ENCODE measurements around the gene TOB1. TPM values are rescaled to one million over a fixed set of nuclear protein-coding genes. Genes with fewer than 3 reads are reported as not detected.
"Not testable (repeated sequence)": the region's sequence is repeated elsewhere in the genome, so short reads cannot be mapped to it uniquely, and the experiment has no call there.

The TOB1 gene
- total RNA-seq, 1 donor from 2014 or later, result 8.2 TPM

- DNase-seq (ENCODE audit: extremely low read depth, low read depth, low spot score), result no peak
These were observed 32.3 kb upstream of the TOB1 start for GRCh38 chr17:50898369-50899004.

- not testable (repeated sequence) for DNase-seq (ENCODE audit: extremely low read depth, low read depth, low spot score)
These were observed 28.4 kb upstream of the TOB1 start for GRCh38 chr17:50894513-50894912.

DNA sequence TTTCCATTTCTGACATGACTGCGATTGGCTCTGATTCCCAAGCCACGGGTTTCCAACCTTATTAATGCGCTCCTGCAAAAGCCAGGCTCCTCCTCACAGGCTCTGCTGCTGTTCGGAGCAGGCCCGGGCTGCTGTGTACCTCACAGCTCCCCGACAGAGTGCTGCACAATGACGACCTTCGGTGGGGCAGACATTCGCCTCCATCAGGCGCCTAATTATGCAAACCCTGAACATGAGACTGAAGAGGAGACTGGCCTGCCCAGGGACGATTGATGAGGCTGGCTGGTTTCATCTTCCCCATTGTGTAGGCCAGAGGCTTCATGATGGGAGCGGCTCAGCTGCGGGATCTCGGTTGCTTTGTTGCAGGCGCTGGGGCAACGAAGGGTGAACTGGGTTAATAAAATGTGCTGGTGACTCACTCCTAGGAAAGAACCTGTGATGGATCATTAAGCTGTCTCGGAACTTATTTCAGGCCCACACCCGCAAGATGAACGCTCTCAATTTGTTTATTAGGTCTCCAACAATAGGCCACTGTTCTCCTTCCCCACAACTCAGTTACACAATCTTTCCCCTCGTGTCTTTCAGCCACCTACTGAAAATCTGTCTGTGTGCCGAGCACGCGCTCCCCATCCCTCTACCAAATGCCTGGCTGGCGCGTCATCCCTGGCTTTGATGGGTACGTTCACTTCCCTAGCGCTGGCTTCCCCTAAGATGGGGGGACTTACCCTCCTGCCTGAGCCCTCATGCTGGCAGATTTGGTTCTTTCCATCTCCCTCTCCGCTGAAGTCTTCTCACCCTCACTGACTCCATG, 27.2 kb upstream of the TOB1 start:
- DNase-seq (ENCODE audit: extremely low read depth, low read depth, low spot score), result no peak

GRCh38 chr17:50892101-50892776, 26.1 kb upstream of the TOB1 start:
- DNase-seq (ENCODE audit: extremely low read depth, low read depth, low spot score), result no peak

- DNase-seq (ENCODE audit: extremely low read depth, low read depth, low spot score), result no peak
These were observed 25.4 kb upstream of the TOB1 start for GRCh38 chr17:50891577-50891989.

DNA sequence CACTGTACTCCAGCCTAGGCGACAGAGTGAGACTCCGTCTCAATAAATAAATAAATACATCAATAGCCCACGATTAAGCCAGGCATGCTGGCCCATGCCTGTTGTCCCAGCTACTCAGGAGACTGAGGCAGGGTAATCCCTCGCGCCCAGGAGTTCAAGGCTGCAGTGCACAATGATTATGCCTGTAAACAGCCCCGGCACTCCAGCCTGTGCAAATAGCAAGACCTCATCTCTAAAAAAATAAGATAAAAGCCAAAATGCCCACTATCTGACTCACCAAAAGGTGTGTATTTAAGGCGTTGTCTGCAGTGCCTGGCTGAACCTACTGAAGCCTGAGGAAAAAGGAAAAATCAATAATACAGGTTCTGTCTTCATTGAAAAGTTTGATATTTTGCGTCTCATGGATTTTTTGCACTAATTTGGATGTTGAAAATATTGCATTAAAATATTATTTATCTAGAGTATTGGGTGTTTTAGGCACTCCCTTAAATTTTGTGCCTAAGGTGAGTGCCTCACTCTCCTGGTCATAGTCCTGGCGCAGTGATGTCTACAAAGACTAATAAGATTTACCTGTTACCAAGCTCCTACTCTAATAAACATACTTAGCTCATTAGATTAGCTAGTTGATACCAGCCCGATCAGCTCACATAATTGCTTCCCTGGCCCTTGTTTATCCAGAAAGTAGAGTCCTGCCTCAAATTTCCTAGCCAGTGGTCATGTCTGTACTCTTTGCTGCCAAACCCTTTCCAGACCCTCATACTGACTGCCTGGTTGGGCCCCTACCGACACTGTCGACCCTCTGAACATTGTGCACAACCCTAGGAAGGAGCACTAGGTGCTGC, 24.7 kb upstream of the TOB1 start:
- DNase-seq (ENCODE audit: extremely low read depth, low read depth, low spot score), result no peak

DNA sequence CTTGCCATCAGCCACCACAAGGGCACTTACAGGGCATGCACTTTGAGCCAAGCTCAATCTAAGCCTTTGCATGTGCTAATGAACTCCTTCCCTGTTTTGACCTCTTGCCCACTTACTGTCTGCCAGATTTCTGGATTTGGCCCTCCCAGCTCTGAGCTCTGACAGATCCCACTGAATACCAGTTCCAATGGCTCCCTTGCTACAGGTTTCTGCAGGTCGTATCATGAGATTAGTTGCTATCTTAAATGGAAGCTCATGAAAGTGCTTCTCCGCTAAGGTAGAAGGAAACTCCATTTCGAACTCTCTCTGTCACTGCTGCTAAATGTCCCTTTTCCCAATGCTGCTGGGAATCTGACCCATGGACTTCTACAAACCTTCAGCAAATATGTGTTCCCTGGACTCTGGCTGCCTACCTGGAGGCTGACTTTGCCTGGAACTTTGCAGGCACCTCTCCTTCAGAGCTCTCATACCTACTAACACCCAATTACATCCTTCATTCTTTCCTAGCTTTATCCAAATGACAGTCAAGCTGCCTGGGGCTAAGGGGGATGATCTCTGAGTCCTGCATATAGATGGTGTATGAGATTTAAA, 23.5 kb upstream of the TOB1 start:
- DNase-seq (ENCODE audit: extremely low read depth, low read depth, low spot score), result no peak

DNA sequence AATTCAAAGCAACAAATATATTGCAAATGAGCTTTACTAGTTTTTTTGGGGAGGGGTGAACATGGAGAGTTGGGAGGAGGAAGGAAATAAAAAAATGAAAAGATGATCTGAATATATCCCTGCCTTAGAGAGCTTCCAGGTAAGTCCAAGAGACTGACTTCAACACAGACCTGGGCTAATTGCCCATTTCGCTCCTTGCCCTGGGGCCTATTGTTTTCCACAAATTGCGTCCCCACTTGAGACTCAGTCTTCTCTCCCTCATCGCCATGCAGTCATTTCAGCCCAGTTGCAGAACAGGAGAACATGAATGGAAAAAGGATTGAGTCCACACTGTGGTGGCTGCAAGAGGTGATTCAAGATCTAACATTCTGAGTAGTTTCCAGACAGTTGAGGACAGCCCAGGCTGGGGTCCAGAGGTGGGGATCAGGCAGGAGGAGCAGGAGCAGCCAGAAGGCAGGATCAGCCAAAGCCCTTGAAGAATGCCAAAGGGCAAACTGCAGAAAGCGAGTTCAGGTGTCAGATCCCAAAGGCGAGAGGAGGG, 21.6 kb upstream of the TOB1 start:
- no peak for DNase-seq (ENCODE audit: extremely low read depth, low read depth, low spot score)

- DNase-seq (ENCODE audit: extremely low read depth, low read depth, low spot score), result no peak
These were observed 18.5 kb upstream of the TOB1 start for GRCh38 chr17:50884439-50885311.

GRCh38 chr17:50883850-50884438, 17.8 kb upstream of the TOB1 start:
- no peak for DNase-seq (ENCODE audit: extremely low read depth, low read depth, low spot score)

DNA sequence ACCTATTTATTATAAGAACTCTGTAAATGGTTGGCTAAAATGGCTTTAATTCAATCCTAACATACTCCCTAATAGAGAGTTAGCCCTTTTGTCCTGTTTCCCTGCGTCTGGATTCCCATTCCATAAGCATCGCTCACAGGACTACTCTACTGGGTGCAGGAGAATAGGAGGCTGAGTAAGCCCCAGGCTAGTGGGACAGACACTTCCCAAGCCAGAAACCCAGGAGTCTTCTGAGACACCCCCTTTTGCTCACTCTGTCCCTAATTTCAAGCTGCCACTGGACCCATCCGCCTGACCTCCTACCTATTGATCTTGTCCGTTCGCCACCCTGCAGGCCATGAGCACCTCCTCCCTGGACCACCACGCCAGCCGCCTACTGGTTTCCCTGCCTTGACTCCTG, 16.7 kb upstream of the TOB1 start:
- no peak for DNase-seq (ENCODE audit: extremely low read depth, low read depth, low spot score)

- no peak for DNase-seq (ENCODE audit: extremely low read depth, low read depth, low spot score)
These were observed 15.0 kb upstream of the TOB1 start for GRCh38 chr17:50881182-50881581.

- DNase-seq (ENCODE audit: extremely low read depth, low read depth, low spot score), result no peak
These were observed 12.9 kb upstream of the TOB1 start for GRCh38 chr17:50879086-50879485.

GRCh38 chr17:50877838-50878237, 11.7 kb upstream of the TOB1 start:
- no peak for DNase-seq (ENCODE audit: extremely low read depth, low read depth, low spot score)

DNA sequence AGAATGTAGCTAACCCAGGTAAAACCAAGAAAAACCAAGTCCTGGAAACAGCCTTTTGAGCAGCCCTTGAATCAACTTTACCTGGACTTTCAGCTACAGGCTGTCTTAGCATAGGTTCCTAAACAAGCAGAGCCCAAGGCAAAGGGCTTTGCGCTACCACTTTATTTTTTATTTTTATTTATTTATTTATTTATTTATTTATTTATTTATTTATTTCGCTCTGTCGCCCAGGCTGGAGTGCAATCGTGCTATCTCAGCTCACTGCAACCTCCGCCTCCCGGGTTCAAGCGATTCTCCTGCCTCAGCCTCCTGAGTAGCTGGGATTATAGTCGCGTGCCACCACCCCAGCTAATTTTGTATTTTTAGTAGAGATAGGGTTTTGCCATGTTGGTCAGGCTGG, 10.9 kb upstream of the TOB1 start:
- DNase-seq (ENCODE audit: extremely low read depth, low read depth, low spot score), result not testable (repeated sequence)

DNA sequence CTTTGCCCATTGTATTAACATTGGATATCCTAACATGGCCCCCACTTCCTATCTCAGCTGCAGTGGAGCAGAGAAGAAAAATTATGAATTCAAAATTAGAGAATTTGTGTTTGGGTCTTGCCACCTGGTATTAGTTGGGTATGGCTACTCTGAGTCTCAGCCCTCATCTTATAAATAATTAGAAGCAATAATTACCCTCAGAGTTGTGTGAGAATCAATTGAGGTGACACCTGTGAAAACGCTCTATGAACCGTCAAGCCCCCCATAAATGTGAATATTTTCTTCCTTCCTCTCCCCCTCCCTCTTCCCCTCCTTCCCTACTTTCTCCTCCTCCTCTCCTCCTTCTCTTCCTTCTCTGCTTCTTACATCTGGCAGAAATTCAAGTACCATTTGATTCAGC, 8.9 kb upstream of the TOB1 start:
- no peak for DNase-seq (ENCODE audit: extremely low read depth, low read depth, low spot score)

GRCh38 chr17:50872710-50873424, 6.7 kb upstream of the TOB1 start:
- no peak for DNase-seq (ENCODE audit: extremely low read depth, low read depth, low spot score)

- no peak for DNase-seq (ENCODE audit: extremely low read depth, low read depth, low spot score)
These were observed 5.7 kb upstream of the TOB1 start for GRCh38 chr17:50871898-50872297.
